ENCODE data around the gene MESP2.

MESP2 gene

DNA sequence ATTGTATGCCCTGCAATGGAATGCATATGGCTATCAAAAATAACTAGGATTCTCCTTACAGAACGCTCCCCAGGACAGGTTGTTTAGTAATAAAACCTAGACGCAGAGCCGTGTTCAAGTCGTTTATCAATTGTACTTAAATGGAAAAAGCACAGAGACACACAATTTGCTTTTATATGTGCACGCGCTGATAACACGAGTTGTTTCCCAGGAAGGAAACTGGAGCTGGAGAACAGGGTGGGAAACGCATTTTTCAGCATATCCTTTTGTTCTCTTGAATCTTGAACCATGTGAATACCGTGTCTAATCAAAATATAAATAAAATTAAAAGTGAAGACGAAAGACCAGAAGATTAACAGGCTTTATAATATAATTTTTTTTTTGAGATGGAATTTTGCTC lies 42.2 kb downstream of the MESP2 start:
- no peak for DNase-seq (ENCODE audit: low read depth)

DNA sequence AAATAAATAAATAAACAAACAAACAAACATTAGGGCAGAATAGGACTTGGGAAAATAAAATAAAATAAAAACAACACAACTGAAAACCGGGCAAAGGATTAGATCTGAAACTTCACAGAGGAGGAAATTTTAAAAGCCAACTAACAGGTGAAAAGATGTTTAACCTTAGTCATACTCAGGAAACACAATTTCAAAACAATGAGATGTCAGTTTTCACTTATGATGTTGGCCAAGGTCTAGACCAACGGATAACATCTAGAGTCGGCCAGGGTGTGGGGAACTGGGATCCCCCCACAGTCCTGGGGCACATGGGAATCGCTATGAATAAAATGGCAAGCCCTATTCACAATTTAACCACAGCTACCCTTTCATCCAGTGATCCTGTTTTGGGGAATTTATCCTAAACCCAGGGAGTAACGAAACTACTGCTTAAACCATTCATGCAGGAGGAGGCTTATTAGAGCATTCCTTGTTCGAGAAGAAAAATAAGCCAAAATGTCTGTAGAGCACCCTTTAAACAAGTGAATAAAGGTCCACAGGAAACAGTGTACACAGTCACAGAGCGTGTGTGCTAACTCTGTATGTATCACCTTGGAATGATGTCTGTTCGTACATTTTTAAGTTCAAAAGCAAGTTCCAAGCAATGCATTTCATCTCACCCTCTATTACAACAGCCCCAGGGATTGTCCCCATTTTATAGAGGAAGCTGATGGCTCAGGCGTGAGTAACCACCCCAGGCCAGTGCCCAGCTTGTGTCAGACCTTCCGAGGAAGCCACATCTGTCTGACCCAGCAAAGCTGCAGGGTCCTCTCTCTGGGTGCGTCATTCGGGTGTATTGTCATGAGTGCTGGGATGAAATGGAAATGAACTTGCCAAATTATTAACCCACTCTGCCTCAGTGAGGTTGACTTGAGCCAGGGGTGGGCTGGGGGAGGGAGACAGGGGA lies 44.8 kb downstream of the MESP2 start:
- DNase-seq (ENCODE audit: low read depth), result peak; percentile 94

DNA sequence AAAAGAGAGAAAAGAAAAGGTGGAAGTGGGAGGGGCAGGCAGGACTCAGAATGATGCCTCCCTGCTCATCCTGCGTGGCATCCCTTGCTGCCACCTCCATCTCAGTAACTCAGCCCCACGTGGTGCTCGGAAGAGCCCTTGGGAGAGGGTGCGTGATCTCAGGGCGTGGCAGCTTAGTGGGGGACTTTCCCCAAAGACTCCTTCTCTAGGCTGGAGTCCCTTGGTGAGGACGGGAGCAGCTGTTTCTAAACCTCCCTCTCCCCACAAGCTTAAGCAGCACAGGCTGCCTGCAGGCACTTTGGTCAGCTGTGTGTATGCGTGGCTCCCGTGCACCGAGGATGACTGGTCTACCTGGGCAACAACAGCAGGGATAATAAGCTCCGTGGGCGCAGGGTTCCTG lies 45.9 kb downstream of the MESP2 start:
- DNase-seq (ENCODE audit: low read depth), result peak; percentile 67

DNA sequence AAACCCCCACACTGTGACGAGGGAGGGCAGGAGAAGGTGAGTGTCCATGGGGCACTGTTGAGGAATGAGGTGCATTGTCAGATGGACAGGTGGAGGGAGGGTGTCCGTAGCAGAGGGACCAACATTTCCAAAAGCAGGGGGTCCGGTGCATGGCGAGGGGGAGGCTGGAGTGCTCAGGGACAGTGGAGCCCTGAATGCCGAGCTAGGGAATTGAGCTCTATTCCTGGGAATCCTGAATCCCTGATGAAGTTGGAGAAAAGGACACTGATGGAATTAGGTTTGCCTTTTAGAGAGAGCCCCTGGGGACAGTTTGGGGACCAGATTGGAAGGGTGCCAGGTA lies 46.4 kb downstream of the MESP2 start:
- no peak for DNase-seq (ENCODE audit: low read depth)

DNA sequence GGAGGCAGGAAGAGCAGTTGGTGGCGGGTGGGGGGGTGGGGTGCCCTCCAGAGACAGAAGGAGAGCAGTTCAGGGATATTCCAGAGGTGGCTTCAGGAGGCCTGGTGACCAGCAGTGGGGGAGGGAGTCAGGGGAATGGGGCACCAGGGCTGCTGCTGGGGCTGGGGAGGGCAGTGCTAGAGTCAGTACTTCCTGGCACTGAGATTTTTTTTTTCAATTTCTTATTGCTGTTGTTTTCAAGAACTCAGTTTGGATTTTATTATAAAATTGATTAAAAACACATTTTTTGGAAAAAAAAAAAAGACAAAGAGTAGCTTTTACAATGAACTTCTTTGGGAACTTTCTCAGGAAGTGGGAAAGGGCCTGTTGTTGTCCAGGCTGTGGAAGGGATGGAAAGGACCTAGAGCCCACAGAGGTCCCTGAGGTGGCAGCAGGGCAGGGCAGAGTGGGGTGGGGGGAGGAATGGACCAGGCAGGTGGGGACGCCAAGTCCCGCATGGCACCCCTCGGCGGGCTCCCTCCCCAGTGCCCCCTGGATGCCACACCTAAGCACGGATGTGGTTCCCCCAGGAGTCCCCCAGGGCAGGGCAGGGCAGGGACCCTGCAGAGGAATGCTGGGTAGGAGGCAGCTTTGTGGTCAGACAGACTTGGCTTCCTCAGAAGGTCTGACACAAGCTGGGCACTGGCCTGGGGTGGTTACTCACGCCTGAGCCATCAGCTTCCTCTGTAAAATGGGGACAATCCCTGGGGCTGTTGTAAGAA lies 47.0 kb downstream of the MESP2 start:
- DNase-seq (ENCODE audit: low read depth), result peak; percentile 79

DNA sequence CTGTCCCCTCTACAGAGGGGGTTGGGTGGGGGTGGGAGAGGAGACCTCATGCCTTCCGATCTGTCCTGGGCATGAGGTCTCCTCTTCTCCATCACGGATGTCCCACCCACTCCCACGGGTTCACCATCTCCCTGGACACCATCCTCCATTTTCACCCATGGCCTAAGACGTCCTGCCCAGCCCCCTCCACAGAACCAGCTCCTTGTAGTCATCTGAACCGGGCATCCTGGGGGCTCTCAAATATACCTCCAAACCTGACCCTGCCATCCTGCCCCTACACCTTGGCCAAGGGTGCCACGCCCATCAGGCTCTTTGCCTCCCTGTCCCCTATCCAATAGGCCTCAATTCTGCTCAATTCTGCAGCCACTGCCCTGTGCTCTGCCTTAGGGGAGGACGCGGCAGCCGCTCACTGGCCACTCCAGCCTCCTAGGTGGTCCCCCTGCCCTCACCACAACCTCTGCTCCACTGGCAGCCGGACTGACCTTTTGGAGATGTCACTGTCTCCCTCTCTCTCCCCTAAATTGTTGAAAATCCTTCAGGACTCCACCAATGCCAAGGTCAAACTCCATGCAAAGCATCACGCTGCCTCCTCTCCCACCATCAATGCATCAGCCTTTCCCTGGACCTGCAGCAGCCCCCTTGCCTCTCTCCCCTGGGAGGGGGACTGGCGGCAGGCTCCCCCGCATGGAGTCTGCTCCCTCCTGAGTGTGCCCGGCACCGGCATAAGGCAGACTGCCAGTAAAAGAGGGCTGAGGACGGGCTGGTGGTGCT lies 47.9 kb downstream of the MESP2 start:
- DNase-seq (ENCODE audit: low read depth), result no peak

DNA sequence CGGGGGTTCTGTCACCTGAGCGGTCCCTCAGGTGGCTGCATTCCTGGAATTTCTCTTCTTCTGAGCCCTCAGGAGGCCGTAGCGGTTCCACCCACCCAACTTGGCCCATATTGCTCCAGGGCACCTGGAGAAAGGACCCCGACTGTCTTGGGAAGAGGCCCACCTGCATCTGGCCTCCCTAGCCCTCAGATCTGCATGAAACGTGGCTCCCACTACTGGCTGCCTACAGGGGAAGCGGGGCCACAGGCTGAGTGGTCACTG lies 48.4 kb downstream of the MESP2 start:
- no peak for DNase-seq (ENCODE audit: low read depth)

DNA sequence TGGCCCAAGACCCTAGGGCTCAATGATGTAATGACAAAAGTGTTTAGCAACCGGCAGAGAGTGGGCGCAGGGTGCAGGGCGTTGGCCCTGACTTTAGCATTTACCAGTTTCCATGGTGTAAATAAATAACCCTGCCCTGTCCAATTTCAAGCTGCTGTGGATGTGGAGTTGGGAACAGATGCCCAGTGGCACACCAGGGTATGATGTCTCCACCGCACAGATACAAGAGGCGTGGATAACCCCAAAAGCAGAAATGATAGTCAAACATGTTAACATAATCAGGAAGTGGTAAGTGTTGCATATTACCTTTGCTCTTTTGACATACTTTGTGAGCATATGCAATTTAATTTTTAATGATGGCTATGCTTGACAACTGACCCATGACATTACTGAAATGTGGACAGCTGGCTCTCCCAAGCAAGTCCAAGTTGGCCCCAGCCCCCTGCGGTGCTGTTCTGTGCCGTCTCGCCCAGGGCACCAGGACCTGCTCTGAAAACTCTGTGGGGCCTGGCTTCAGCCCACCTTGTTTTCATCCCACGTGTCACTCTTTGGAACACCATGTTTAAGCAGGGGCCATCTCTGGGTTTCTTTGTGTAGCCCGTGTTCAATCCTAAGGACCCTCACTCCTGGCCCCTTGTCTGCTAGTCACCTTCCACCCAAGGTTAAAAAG lies 49.3 kb downstream of the MESP2 start:
- no peak for DNase-seq (ENCODE audit: low read depth)

DNA sequence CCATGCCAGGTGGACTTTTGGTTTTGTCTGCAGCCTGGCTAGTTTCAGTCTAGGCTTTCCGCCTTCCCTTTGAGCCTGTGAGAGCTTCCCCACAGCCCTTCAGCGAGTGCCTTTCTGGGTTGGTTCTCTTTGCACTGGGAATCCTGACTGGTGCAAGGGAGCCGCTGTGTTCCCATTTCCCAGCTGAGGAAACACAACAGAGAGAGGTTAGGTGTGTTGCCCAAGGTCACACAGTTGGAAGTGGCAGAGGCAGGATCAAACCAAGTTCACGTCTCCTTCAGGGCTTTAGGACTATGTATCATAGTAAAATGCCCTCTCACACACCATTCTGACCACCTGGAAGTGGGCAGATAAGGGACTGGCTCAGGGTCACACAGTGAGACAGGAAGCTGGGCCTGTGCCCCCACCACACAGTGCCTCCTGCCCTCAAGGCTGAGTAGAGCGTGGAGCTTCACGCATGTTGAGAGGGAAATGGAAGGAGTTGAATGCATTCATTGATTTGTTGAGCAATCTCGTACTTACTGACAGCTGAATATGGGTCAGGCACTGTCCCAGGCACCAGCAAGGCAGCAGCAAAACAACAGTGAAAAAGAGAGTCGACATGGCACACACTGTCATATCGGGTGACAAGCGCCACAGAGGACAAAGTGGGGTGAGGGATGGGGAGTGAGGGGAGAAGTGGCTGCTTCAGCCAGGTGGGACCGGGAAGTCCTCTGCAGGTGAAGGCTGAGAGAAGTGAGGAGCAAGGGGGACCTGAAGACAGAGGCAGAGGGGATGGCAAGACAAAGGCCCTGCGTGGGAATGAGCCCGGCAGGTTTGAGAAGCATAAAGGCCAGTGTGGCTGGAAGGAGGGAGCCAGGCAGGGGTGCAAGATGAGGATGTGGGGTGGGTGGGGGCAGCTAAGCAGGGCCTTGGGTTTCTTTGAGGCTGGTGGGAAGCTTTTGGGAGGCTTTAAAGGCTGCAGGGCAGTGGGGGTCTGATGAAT lies 50.8 kb downstream of the MESP2 start:
- DNase-seq (ENCODE audit: low read depth), result no peak

DNA sequence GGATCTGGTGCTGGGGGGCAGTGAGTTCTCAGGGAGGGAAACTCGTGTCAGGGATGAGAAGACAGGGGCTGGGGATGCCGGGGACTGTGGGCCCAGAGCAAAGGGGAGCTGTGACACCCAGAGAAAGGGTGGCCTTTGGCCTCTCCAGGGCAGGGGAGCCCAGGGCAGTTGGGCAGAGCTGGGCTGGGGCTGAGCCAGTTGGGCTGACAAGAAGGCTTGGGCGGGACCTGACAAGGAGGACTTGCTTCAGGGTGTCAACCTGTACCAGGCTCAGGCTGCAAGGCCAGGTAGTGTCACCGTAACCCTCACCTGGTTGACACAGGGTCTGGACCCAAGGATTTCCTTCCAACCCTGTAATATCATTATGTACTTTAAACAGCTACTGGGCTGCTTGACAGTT lies 51.7 kb downstream of the MESP2 start:
- no peak for DNase-seq (ENCODE audit: low read depth)
